HEK293 (cell line): Measurements from ENCODE around the gene DPYD.

Source experiments
- CTCF ChIA-PET: fragments of 350-600 bp; formaldehyde crosslinking; extraction: SDS; loops from one replicate; lab custom pipeline; 2021; ENCODE audit warnings: antibody characterized with exemption; lab: Yijun Ruan, JAX
- POLR2A ChIA-PET: fragments of 300-600 bp; formaldehyde crosslinking; extraction: SDS; loops from one replicate; lab custom pipeline; 2020; ENCODE audit warnings: antibody characterized with exemption, inconsistent platforms; lab: Yijun Ruan, JAX
- H3K27ac ChIP-seq: fragments of 200-500 bp; sonication (Bioruptor generic); 2 replicates; pipeline ENCODE4 v1.5.1; 2014; ENCODE audit warnings: low read depth, low read length, control low read depth, inconsistent platforms; ENCODE audit errors: extremely low read depth
- H3K36me3 ChIP-seq, 2 experiments: fragments of 200-500 bp in 1 of 2; sonication (Bioruptor generic) in 1 of 2; 1 replicate in 1 of 2; 2 replicates in 1 of 2; pipeline ENCODE4 v1.5.1; 2014 to 2017; ENCODE audit warnings: inconsistent platforms in 2 of 2, low read length in 2 of 2; ENCODE audit not compliant: control insufficient read depth in 2 of 2, insufficient read depth in 1 of 2
- H3K4me1 ChIP-seq: fragments of 200-500 bp; sonication (Bioruptor generic); 2 replicates; pipeline ENCODE4 v1.5.1; 2014; ENCODE audit warnings: mild to moderate bottlenecking, low read length, inconsistent platforms; ENCODE audit not compliant: control insufficient read depth, insufficient read depth
- H3K4me3 ChIP-seq: 2 replicates; pipeline ENCODE4 v1.5.1; 2011; ENCODE audit warnings: low read depth, mild to moderate bottlenecking, control low read depth, low read length, moderate library complexity
- H3K9me3 ChIP-seq: fragments of 200-500 bp; sonication (Bioruptor generic); 2 replicates; pipeline ENCODE4 v1.5.1; 2014; ENCODE audit warnings: low read depth, low read length, inconsistent platforms; ENCODE audit not compliant: control insufficient read depth, insufficient read depth
- ATF2 ChIP-seq: fragments of 450-650 bp; formaldehyde crosslinking; IDR thresholded peaks from 2 replicates; pipeline ENCODE4 v1.5.1; 2016; ENCODE audit warnings: missing biosample characterization, missing genetic modification characterization, low read depth
- FEZF1 ChIP-seq: fragments of 450-650 bp; formaldehyde crosslinking; IDR thresholded peaks from 2 replicates; pipeline ENCODE4 v1.5.1; 2016; ENCODE audit warnings: missing biosample characterization, missing genetic modification characterization
- GLI4 ChIP-seq: fragments of 450-650 bp; formaldehyde crosslinking; IDR thresholded peaks from 2 replicates; pipeline ENCODE4 v1.5.1; 2016; ENCODE audit warnings: missing biosample characterization, missing genetic modification characterization
- GLIS2 ChIP-seq: fragments of 450-650 bp; formaldehyde crosslinking; IDR thresholded peaks from 2 replicates; pipeline ENCODE4 v1.5.1; 2016; ENCODE audit warnings: missing biosample characterization, missing genetic modification characterization
- IKZF3 ChIP-seq: fragments of 450-650 bp; IDR thresholded peaks from 2 replicates; pipeline ENCODE4 v1.5.0; 2018; ENCODE audit warnings: missing biosample characterization, mild to moderate bottlenecking, missing genetic modification characterization, moderate library complexity
- INSM2 ChIP-seq: fragments of 450-650 bp; formaldehyde crosslinking; IDR thresholded peaks from 2 replicates; pipeline ENCODE4 v1.5.1; 2016; ENCODE audit warnings: missing biosample characterization, missing genetic modification characterization
- OSR2 ChIP-seq: fragments of 450-650 bp; formaldehyde crosslinking; IDR thresholded peaks from 2 replicates; pipeline ENCODE4 v1.5.1; 2016; ENCODE audit warnings: missing biosample characterization, missing genetic modification characterization
- YY2 ChIP-seq: fragments of 450-650 bp; formaldehyde crosslinking; IDR thresholded peaks from 2 replicates; pipeline ENCODE4 v1.5.1; 2016; ENCODE audit warnings: missing biosample characterization, missing genetic modification characterization
- ZEB2 ChIP-seq: fragments of 450-650 bp; formaldehyde crosslinking; IDR thresholded peaks from 2 replicates; pipeline ENCODE4 v1.5.1; 2016; ENCODE audit warnings: missing biosample characterization, missing genetic modification characterization
- ZFP37 ChIP-seq: fragments of 450-650 bp; formaldehyde crosslinking; IDR thresholded peaks from 2 replicates; pipeline ENCODE4 v1.5.1; 2016; ENCODE audit warnings: missing biosample characterization, missing genetic modification characterization
- ZFP69B ChIP-seq: fragments of 450-650 bp; formaldehyde crosslinking; IDR thresholded peaks from 2 replicates; pipeline ENCODE4 v1.5.1; 2016; ENCODE audit warnings: missing biosample characterization, missing genetic modification characterization
- ZNF155 ChIP-seq: fragments of 450-650 bp; formaldehyde crosslinking; IDR thresholded peaks from 2 replicates; pipeline ENCODE4 v1.5.1; 2016; ENCODE audit warnings: missing biosample characterization, missing genetic modification characterization
- ZNF221 ChIP-seq: fragments of 450-650 bp; formaldehyde crosslinking; IDR thresholded peaks from 2 replicates; pipeline ENCODE4 v1.5.1; 2017; ENCODE audit warnings: missing biosample characterization, missing genetic modification characterization, borderline replicate concordance
- ZNF223 ChIP-seq: fragments of 450-650 bp; formaldehyde crosslinking; IDR thresholded peaks from 2 replicates; pipeline ENCODE4 v1.5.1; 2016; ENCODE audit warnings: missing biosample characterization, missing genetic modification characterization
- ZNF292 ChIP-seq: fragments of 450-650 bp; formaldehyde crosslinking; IDR thresholded peaks from 2 replicates; pipeline ENCODE4 v1.5.1; 2016; ENCODE audit warnings: low read depth, missing biosample characterization, missing genetic modification characterization, borderline replicate concordance
- ZNF354C ChIP-seq: fragments of 450-650 bp; formaldehyde crosslinking; IDR thresholded peaks from 2 replicates; pipeline ENCODE4 v1.5.1; 2016; ENCODE audit warnings: missing biosample characterization, missing genetic modification characterization, low read depth, borderline replicate concordance
- ZNF394 ChIP-seq: fragments of 450-650 bp; formaldehyde crosslinking; IDR thresholded peaks from 2 replicates; pipeline ENCODE4 v1.5.1; 2016; ENCODE audit warnings: missing biosample characterization, missing genetic modification characterization, mild to moderate bottlenecking, moderate library complexity, borderline replicate concordance
- ZNF433 ChIP-seq: fragments of 450-650 bp; formaldehyde crosslinking; IDR thresholded peaks from 2 replicates; pipeline ENCODE4 v1.5.1; 2016; ENCODE audit warnings: missing biosample characterization, missing genetic modification characterization, low read depth
- ZNF513 ChIP-seq: fragments of 450-650 bp; IDR thresholded peaks from 2 replicates; pipeline ENCODE4 v1.5.1; 2018; ENCODE audit warnings: missing biosample characterization, missing genetic modification characterization
- ZNF544 ChIP-seq: fragments of 450-650 bp; formaldehyde crosslinking; IDR thresholded peaks from 2 replicates; pipeline ENCODE4 v1.5.0; 2017; ENCODE audit warnings: missing biosample characterization, missing genetic modification characterization
- ZNF558 ChIP-seq: fragments of 450-650 bp; formaldehyde crosslinking; IDR thresholded peaks from 2 replicates; pipeline ENCODE4 v1.5.1; 2016; ENCODE audit warnings: missing biosample characterization, missing genetic modification characterization
- ZNF610 ChIP-seq: fragments of 450-650 bp; formaldehyde crosslinking; IDR thresholded peaks from 2 replicates; pipeline ENCODE4 v1.5.1; 2016; ENCODE audit warnings: missing biosample characterization, missing genetic modification characterization, borderline replicate concordance
- ZNF623 ChIP-seq: fragments of 450-650 bp; formaldehyde crosslinking; IDR thresholded peaks from 2 replicates; pipeline ENCODE4 v1.5.1; 2016; ENCODE audit warnings: missing biosample characterization, missing genetic modification characterization
- ZNF677 ChIP-seq: fragments of 450-650 bp; IDR thresholded peaks from 2 replicates; pipeline ENCODE4 v1.5.0; 2018; ENCODE audit warnings: missing biosample characterization, mild to moderate bottlenecking, missing genetic modification characterization, moderate library complexity
- ZNF747 ChIP-seq: fragments of 450-650 bp; formaldehyde crosslinking; IDR thresholded peaks from 2 replicates; pipeline ENCODE4 v1.5.1; 2016; ENCODE audit warnings: missing biosample characterization, missing genetic modification characterization
- ZNF830 ChIP-seq: fragments of 450-650 bp; IDR thresholded peaks from 2 replicates; pipeline ENCODE4 v1.5.0; 2018; ENCODE audit warnings: missing biosample characterization, missing genetic modification characterization, low read depth, mild to moderate bottlenecking, moderate library complexity
- ZNF843 ChIP-seq: fragments of 450-650 bp; formaldehyde crosslinking; IDR thresholded peaks from 2 replicates; pipeline ENCODE4 v1.5.1; 2016; ENCODE audit warnings: missing biosample characterization, missing genetic modification characterization
- ZSCAN16 ChIP-seq: fragments of 450-650 bp; formaldehyde crosslinking; IDR thresholded peaks from 2 replicates; pipeline ENCODE4 v1.5.1; 2016; ENCODE audit warnings: missing biosample characterization, missing genetic modification characterization
- ZSCAN23 ChIP-seq: fragments of 450-650 bp; formaldehyde crosslinking; IDR thresholded peaks from 2 replicates; pipeline ENCODE4 v1.5.1; 2016; ENCODE audit warnings: missing biosample characterization, missing genetic modification characterization
- ZSCAN5A ChIP-seq: fragments of 450-650 bp; formaldehyde crosslinking; IDR thresholded peaks from 2 replicates; pipeline ENCODE4 v1.5.1; 2016; ENCODE audit warnings: missing biosample characterization, missing genetic modification characterization

The DPYD gene

GRCh38 chr1:97163591-97164275, 757.1 kb downstream of the DPYD start:
- no peak overlapping the region for H3K27ac ChIP-seq
- ChIA-PET CTCF (no interaction called here), POLR2A (no interaction called here)
- H3K4me3 ChIP-seq: no peak overlapping the region
- no peaks in the 10 kb centered on the region for H3K36me3 ChIP-seq
- no peaks in the 10 kb centered on the region for H3K9me3 ChIP-seq
- TF ChIP-seq ZNF354C (no peak), OSR2 (tag by site-specific recombination) (no peak), ZNF394 (tag by site-specific recombination) (no peak), ZFP69B (tag by site-specific recombination) (no peak), ZSCAN5A (tag by site-specific recombination) (no peak), GLI4 (no peak), ZNF155 (tag by site-specific recombination) (no peak), ZSCAN23 (no peak), ZNF513 (tag by site-specific recombination) (no peak), INSM2 (no peak), ZNF677 (tag by site-specific recombination) (no peak), ZFP37 (no peak), ZNF223 (tag by site-specific recombination) (no peak), ZNF843 (tag by site-specific recombination) (no peak), ZNF544 (no peak)
- H3K4me1 ChIP-seq: no peaks in the 10 kb centered on the region

GRCh38 chr1:97160818-97161217, 760.0 kb downstream of the DPYD start:
- Histone ChIP-seq H3K27ac (no peak overlapping the region), H3K4me1 (no peaks in the 10 kb centered on the region), H3K36me3 (no peaks in the 10 kb centered on the region), H3K4me3 (no peak overlapping the region), H3K9me3 (no peaks in the 10 kb centered on the region)
- no peak for TF ChIP-seq ZNF610 (tag by site-specific recombination)
- no peak for TF ChIP-seq IKZF3 (tag by site-specific recombination)
- no peak for TF ChIP-seq GLIS2 (tag by site-specific recombination)
- no peak for TF ChIP-seq FEZF1 (tag by site-specific recombination)
- no peak for TF ChIP-seq YY2 (tag by site-specific recombination)
- TF ChIP-seq ZNF830 (tag by site-specific recombination): no peak
- TF ChIP-seq ZNF747 (tag by site-specific recombination): no peak
- no peak for TF ChIP-seq ZNF292 (tag by site-specific recombination)
- no peak for TF ChIP-seq ZNF221 (tag by site-specific recombination)
- no peak for TF ChIP-seq ZNF558
- TF ChIP-seq ZEB2 (tag by site-specific recombination): no peak
- TF ChIP-seq ZNF623 (tag by site-specific recombination): no peak
- no peak for TF ChIP-seq ZNF433
- TF ChIP-seq ZSCAN16 (tag by site-specific recombination): no peak
- TF ChIP-seq ATF2 (tag by site-specific recombination): no peak
- CTCF ChIA-PET: no interaction called here
- POLR2A ChIA-PET: no interaction called here
